Ramos (cell line): ENCODE data around the gene EPC2.
"Not testable (repeated sequence)": the region's sequence is repeated elsewhere in the genome, so short reads cannot be mapped to it uniquely, and the experiment has no call there.

Source experiments
- in situ Hi-C: fragments of 300-500 bp; cut with MboI; formaldehyde crosslinking; loops from one replicate; pipeline ENCODE4 v1.14.3; 2022; ENCODE audit warnings: low sequenced_read_pairs; ENCODE audit not compliant: unreplicated experiment

Gene EPC2

GRCh38 chr2:148790172-148790571, 145.6 kb downstream of the EPC2 start:
- in situ Hi-C loops: not testable (repeated sequence)

- in situ Hi-C loops: no loop called here
Measured at GRCh38 chr2:148794558-148794957, 150.0 kb downstream of the EPC2 start.

GRCh38 chr2:148796735-148797512, 152.4 kb downstream of the EPC2 start:
- in situ Hi-C loops: no loop called here

- in situ Hi-C loops: no loop called here
Measured at GRCh38 chr2:148802448-148803220, 158.1 kb downstream of the EPC2 start.

GRCh38 chr2:148810081-148810480, 165.5 kb downstream of the EPC2 start:
- in situ Hi-C loops: no loop called here

- in situ Hi-C loops: no loop called here
Measured at GRCh38 chr2:148812306-148812705, 167.8 kb downstream of the EPC2 start.

GRCh38 chr2:148813603-148814065, 169.1 kb downstream of the EPC2 start:
- in situ Hi-C loops: no loop called here

- in situ Hi-C loops: no loop called here
Measured at GRCh38 chr2:148814143-148814859, 169.8 kb downstream of the EPC2 start.

GRCh38 chr2:148814860-148815419, 170.4 kb downstream of the EPC2 start:
- in situ Hi-C loops: no loop called here

GRCh38 chr2:148816176-148816575, 171.6 kb downstream of the EPC2 start:
- in situ Hi-C loops: no loop called here

- in situ Hi-C loops: no loop called here
Measured at GRCh38 chr2:148817210-148817708, 172.7 kb downstream of the EPC2 start.

- in situ Hi-C loops: no loop called here
Measured at GRCh38 chr2:148819019-148819585, 174.6 kb downstream of the EPC2 start.

- in situ Hi-C loops: no loop called here
Measured at GRCh38 chr2:148824190-148824589, 179.6 kb downstream of the EPC2 start.

- in situ Hi-C loops: no loop called here
Measured at GRCh38 chr2:148826791-148827190, 182.2 kb downstream of the EPC2 start.

- in situ Hi-C loops: no loop called here
Measured at GRCh38 chr2:148828941-148829340, 184.4 kb downstream of the EPC2 start.

- in situ Hi-C loops: no loop called here
Measured at GRCh38 chr2:148829618-148830017, 185.1 kb downstream of the EPC2 start.

GRCh38 chr2:148832637-148833036, 188.1 kb downstream of the EPC2 start:
- in situ Hi-C loops: no loop called here
